ENCODE data around the gene MEF2A. TPM values are rescaled to one million over a fixed set of nuclear protein-coding genes. Genes with fewer than 3 reads are reported as not detected.

Gene MEF2A
- total and polyA plus RNA-seq, 9 of the 15 experiments (the other 6 are each of a cell fraction or from before 2014, with no cell fraction given): 1.6 to 18.7 (median 8.7) TPM

DNA sequence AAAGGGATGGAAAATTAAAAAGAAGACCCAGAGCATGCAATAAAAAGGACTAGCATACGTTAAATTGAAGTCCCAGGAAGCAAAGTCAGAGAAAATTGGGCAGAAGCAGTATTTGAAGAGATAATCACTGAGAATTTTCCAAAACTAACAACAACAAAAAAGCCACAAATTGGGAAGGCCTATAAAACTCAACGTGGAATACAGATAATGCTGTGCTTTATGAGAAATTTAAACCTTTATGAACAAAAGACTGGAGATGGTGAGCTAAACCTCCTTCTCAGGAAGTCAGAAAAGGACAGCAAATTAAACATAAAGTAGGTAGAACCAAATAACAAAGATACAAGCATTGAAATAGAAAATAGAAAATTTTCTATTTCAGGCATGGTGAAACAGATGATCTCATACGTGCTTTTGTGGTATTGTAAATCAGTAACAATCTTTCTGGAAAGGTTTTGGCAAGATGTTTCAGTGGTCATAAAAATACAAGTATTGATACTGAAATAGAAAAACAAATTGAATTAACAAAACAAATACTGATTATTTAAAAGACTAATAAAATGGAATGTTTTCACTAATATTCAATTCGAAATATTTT is 111.9 kb downstream of the MEF2A start:
- in situ Hi-C loops (cut with MboI) (no loop called here), intact Hi-C loops (cut with micrococcal nuclease) (no loop called here)
- H4K20me1 ChIP-seq (replicated peaks; ENCODE audit: control insufficient read depth, insufficient read depth, low read length): no peaks in the 10 kb centered on the region
- no peak overlapping the region for H3K4me2 ChIP-seq (ENCODE audit: insufficient read depth, low read length)
- no peaks in the 10 kb centered on the region for H3K4me1 ChIP-seq (replicated peaks in 1 of 2; ENCODE audit: control insufficient read depth in 2 of 2, insufficient read depth in 2 of 2, low read length in 2 of 2)
- no peaks in the 10 kb centered on the region for H3K79me2 ChIP-seq (ENCODE audit: control insufficient read depth, insufficient read depth, low read length)
- no peak overlapping the region for H3K9ac ChIP-seq (ENCODE audit: insufficient read depth in 1 of 2, low read depth in 2 of 2, low read length in 2 of 2)
- ChIA-PET CTCF (ENCODE audit: low intra/inter-chr PET ratio) (no interaction called here), POLR2A (no interaction called here)
- H2AFZ ChIP-seq (ENCODE audit: low read depth, low read length): no peak overlapping the region
- H3K9me1 ChIP-seq (ENCODE audit: control insufficient read depth, insufficient read depth, low read length): no peaks in the 10 kb centered on the region
- H3K36me3 ChIP-seq (ENCODE audit: control insufficient read depth, insufficient read depth, low read length): peaks cover 3% of the 10 kb centered on the region; the same call in 2 of the 3 replicates
- H3K4me3 ChIP-seq: no peak overlapping the region
- no peak for ATAC-seq
- H3K27me3 ChIP-seq (ENCODE audit: control insufficient read depth in 2 of 2, insufficient read depth in 2 of 2, low read length in 2 of 2): no peaks in the 10 kb centered on the region
- no TSS peak for BruUV-seq (replicated peaks)
- WGBS (ENCODE audit: insufficient coverage, low coverage, missing lambda C conversion rate): 39% methylated on average over 4 of the region's 4 CpGs
- no peak for FAIRE-seq
- no peak overlapping the region for H3K27ac ChIP-seq (ENCODE audit: extremely low read depth, low read depth, low read length)
- no peak for DNase-seq (ENCODE audit: extremely low read depth in 1 of 4, low spot score in 3 of 4)
- H3K9me3 ChIP-seq (replicated peaks; ENCODE audit: control insufficient read depth, insufficient read depth, low read depth, low read length): no peaks in the 10 kb centered on the region
- TF ChIP-seq LEF1 (IDR thresholded peaks at IDR 0.05): no peak
- TF ChIP-seq TFE3 (CRISPR knock-in tag; IDR thresholded peaks at IDR 0.05): no peak
- no peak for TF ChIP-seq POLR2AphosphoS2 (IDR thresholded peaks at IDR 0.05; ENCODE audit: low read length)
- no peak for TF ChIP-seq BRD9 (IDR thresholded peaks at IDR 0.05; ENCODE audit: low read depth, partially characterized antibody)
- TF ChIP-seq, protein P1, sequence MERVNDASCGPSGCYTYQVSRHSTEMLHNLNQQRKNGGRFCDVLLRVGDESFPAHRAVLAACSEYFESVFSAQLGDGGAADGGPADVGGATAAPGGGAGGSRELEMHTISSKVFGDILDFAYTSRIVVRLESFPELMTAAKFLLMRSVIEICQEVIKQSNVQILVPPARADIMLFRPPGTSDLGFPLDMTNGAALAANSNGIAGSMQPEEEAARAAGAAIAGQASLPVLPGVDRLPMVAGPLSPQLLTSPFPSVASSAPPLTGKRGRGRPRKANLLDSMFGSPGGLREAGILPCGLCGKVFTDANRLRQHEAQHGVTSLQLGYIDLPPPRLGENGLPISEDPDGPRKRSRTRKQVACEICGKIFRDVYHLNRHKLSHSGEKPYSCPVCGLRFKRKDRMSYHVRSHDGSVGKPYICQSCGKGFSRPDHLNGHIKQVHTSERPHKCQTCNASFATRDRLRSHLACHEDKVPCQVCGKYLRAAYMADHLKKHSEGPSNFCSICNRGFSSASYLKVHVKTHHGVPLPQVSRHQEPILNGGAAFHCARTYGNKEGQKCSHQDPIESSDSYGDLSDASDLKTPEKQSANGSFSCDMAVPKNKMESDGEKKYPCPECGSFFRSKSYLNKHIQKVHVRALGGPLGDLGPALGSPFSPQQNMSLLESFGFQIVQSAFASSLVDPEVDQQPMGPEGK (CRISPR knock-in tag; IDR thresholded peaks at IDR 0.05; ENCODE audit: borderline replicate concordance): no peak
- no peak for TF ChIP-seq ZNF436 (CRISPR knock-in tag; IDR thresholded peaks at IDR 0.05)
- no peak for TF ChIP-seq DLX4 (CRISPR knock-in tag; IDR thresholded peaks at IDR 0.05)
- TF ChIP-seq, protein P2, sequence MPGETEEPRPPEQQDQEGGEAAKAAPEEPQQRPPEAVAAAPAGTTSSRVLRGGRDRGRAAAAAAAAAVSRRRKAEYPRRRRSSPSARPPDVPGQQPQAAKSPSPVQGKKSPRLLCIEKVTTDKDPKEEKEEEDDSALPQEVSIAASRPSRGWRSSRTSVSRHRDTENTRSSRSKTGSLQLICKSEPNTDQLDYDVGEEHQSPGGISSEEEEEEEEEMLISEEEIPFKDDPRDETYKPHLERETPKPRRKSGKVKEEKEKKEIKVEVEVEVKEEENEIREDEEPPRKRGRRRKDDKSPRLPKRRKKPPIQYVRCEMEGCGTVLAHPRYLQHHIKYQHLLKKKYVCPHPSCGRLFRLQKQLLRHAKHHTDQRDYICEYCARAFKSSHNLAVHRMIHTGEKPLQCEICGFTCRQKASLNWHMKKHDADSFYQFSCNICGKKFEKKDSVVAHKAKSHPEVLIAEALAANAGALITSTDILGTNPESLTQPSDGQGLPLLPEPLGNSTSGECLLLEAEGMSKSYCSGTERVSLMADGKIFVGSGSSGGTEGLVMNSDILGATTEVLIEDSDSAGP (CRISPR knock-in tag; IDR thresholded peaks at IDR 0.05): no peak
- TF ChIP-seq, protein P3, sequence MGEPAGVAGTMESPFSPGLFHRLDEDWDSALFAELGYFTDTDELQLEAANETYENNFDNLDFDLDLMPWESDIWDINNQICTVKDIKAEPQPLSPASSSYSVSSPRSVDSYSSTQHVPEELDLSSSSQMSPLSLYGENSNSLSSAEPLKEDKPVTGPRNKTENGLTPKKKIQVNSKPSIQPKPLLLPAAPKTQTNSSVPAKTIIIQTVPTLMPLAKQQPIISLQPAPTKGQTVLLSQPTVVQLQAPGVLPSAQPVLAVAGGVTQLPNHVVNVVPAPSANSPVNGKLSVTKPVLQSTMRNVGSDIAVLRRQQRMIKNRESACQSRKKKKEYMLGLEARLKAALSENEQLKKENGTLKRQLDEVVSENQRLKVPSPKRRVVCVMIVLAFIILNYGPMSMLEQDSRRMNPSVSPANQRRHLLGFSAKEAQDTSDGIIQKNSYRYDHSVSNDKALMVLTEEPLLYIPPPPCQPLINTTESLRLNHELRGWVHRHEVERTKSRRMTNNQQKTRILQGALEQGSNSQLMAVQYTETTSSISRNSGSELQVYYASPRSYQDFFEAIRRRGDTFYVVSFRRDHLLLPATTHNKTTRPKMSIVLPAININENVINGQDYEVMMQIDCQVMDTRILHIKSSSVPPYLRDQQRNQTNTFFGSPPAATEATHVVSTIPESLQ (CRISPR knock-in tag; IDR thresholded peaks at IDR 0.05): no peak
- no peak for TF ChIP-seq ZNF76 (CRISPR knock-in tag; IDR thresholded peaks at IDR 0.05; ENCODE audit: borderline replicate concordance)
- TF ChIP-seq RCOR1 (IDR thresholded peaks at IDR 0.05; ENCODE audit: borderline replicate concordance in 1 of 2, low read depth in 2 of 2, low read length in 2 of 2): no peak

All from K562 (cell line).